Measurements from ENCODE around the gene XPO4. TPM values are rescaled to one million over a fixed set of nuclear protein-coding genes. Genes with fewer than 3 reads are reported as not detected.

The XPO4 gene
- total RNA-seq, 1 experiment from 2014 or later: 33.4 TPM

DNA sequence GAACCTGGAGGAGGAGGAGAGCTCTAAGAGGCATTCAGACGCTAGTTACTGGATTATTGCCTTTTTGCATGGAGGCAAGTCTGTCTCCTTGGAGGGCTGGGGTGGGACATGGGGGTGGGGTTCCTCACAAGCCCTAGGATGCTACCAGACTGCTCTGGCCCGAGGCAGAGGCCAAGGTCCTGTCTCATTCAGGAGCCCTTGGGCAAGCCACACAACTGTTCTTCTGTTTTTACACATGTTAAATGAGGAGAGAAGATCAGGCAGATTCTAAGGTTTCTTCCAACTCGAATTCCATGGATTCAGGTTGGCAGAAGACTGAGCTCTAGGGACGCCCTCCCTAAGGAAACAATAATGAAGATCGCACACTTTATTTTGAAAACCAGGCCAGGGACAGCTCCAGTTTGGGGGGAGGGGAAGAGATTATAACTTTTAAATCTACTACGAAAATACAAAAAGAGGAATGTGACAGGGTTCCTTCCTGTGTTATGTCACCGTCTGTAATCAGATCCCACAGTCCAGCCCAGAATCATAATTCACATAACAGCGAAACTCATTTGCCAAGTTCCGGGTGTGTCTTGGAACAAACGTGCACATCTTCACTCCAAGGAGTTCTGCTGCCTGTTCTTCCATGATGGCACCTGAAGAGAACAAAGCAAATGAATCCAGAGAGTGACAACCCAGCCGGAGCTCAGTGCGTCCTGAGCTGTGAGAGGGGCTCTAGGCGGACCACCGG lies 173.8 kb downstream of the XPO4 start:
- no peak for DNase-seq
- Histone ChIP-seq H3K36me3 (replicated peaks; ENCODE audit: control insufficient read depth, insufficient read depth, low read length) (no peaks in the 10 kb centered on the region), H3K4me3 (ENCODE audit: insufficient read depth, low read depth, low read length) (no peak overlapping the region), H3K27me3 (ENCODE audit: control insufficient read depth, insufficient read depth, low read length) (no peaks in the 10 kb centered on the region)

DNA sequence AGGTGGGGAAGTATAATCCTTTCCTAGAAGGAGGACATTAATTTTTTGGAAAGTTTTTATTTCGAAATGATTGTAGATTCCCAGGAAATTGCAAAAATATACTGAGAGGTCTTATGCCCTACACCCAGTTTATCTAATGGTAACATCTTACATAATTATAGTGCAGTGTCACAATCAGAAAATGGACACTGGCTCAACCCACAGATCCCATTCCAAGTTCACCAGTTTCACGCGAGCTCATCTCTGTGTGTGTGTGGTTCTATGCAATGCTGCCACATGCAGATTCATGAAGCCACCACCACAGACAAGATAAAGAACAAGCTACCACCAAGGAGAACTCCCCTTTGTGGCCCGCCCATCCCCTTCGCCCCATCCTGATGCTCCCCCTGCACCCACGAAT lies 174.7 kb downstream of the XPO4 start:
- Histone ChIP-seq H3K27me3 (ENCODE audit: control insufficient read depth, insufficient read depth, low read length) (no peaks in the 10 kb centered on the region), H3K4me3 (ENCODE audit: insufficient read depth, low read depth, low read length) (no peak overlapping the region)
- DNase-seq: no peak

More for the DNA sequence above, 174.7 kb downstream of the XPO4 start:
- no peaks in the 10 kb centered on the region for H3K36me3 ChIP-seq (replicated peaks; ENCODE audit: control insufficient read depth, insufficient read depth, low read length)

Other genes starting within 250 kb of the XPO4 start
- gene IL17D, start 199.0 kb downstream of the XPO4 start, total RNA-seq (2014; rRNA removed; shearing (Covaris generic)): 0.15 TPM in 1 of 2 replicates, not detected in the other
- gene EEF1AKMT1, start 128.8 kb downstream of the XPO4 start, total RNA-seq (2014; rRNA removed; shearing (Covaris generic)): 0.96 and 2.6 TPM in 2 replicates
- 6.2 and 8.6 TPM in 2 replicates for gene LATS2, start 158.8 kb upstream of the XPO4 start, total RNA-seq (2014; rRNA removed; shearing (Covaris generic))
- gene SAP18, start 237.4 kb upstream of the XPO4 start, total RNA-seq (2014; rRNA removed; shearing (Covaris generic)): 61.5 and 83.2 TPM in 2 replicates

Measured in H7 (cell line).